ENCODE measurements around the gene PRKCA. TPM values are rescaled to one million over a fixed set of nuclear protein-coding genes. Genes with fewer than 3 reads are reported as not detected.
A peak's percentile ranks its signal among the peaks of the same experiment; 100 is the strongest.

The PRKCA gene
- polyA plus RNA-seq, 1 experiment, result 66.8 TPM

GRCh38 chr17:66573078-66573477, 270.7 kb downstream of the PRKCA start:
- Histone ChIP-seq H3K9me3 (ENCODE audit: control insufficient read depth, insufficient read depth, low read length) (no peaks in the 10 kb centered on the region), H3K27ac (ENCODE audit: low read depth, low read length) (no peak overlapping the region), H3K27me3 (ENCODE audit: control insufficient read depth, insufficient read depth, low read length) (no peaks in the 10 kb centered on the region), H3K4me3 (ENCODE audit: low read depth, low read length) (no peak overlapping the region)
- CTCF ChIA-PET, result no interaction called here
- TF ChIP-seq CTCF (IDR thresholded peaks at IDR 0.05; ENCODE audit: low read depth, low read length), result no peak
- POLR2A ChIA-PET, result no interaction called here
- DNase-seq (ENCODE audit: low read depth, low spot score), result no peak

GRCh38 chr17:66574123-66574522, 271.7 kb downstream of the PRKCA start:
- Histone ChIP-seq H3K4me3 (ENCODE audit: low read depth, low read length) (no peak overlapping the region), H3K27ac (ENCODE audit: low read depth, low read length) (no peak overlapping the region), H3K27me3 (ENCODE audit: control insufficient read depth, insufficient read depth, low read length) (no peaks in the 10 kb centered on the region), H3K9me3 (ENCODE audit: control insufficient read depth, insufficient read depth, low read length) (no peaks in the 10 kb centered on the region)
- POLR2A ChIA-PET, result no interaction called here
- no peak for TF ChIP-seq CTCF (IDR thresholded peaks at IDR 0.05; ENCODE audit: low read depth, low read length)
- no peak for DNase-seq (ENCODE audit: low read depth, low spot score)
- CTCF ChIA-PET, result no interaction called here

- Histone ChIP-seq H3K4me3 (ENCODE audit: low read depth, low read length) (no peak overlapping the region), H3K9me3 (ENCODE audit: control insufficient read depth, insufficient read depth, low read length) (no peaks in the 10 kb centered on the region), H3K27ac (ENCODE audit: low read depth, low read length) (no peak overlapping the region), H3K27me3 (ENCODE audit: control insufficient read depth, insufficient read depth, low read length) (no peaks in the 10 kb centered on the region)
- no peak for TF ChIP-seq CTCF (IDR thresholded peaks at IDR 0.05; ENCODE audit: low read depth, low read length)
- DNase-seq (ENCODE audit: low read depth, low spot score), result no peak
- ChIA-PET CTCF (interaction anchor here (0.7 kb wide), 1 partner anchor 103 kb away, joined by 3 read pairs; no protein-coding TSS in a partner anchor), POLR2A (interaction anchor here (0.7 kb wide), 1 partner anchor 236 kb away, joined by 7 read pairs; no protein-coding TSS in a partner anchor)
Measured at GRCh38 chr17:66576473-66576872, 274.1 kb downstream of the PRKCA start.

- CTCF ChIA-PET, result interaction anchor here (0.7 to 1.1 kb wide), 2 partner anchors 11 to 104 kb away, joined by 3 to 6 read pairs; no protein-coding TSS in a partner anchor
- no peak overlapping the region for H3K27ac ChIP-seq (ENCODE audit: low read depth, low read length)
- POLR2A ChIA-PET, result no interaction called here
- no peaks in the 10 kb centered on the region for H3K27me3 ChIP-seq (ENCODE audit: control insufficient read depth, insufficient read depth, low read length)
- no peak for TF ChIP-seq CTCF (IDR thresholded peaks at IDR 0.05; ENCODE audit: low read depth, low read length)
- DNase-seq (ENCODE audit: low read depth, low spot score), result no peak
- H3K4me3 ChIP-seq (ENCODE audit: low read depth, low read length), result no peak overlapping the region
- H3K9me3 ChIP-seq (ENCODE audit: control insufficient read depth, insufficient read depth, low read length), result no peaks in the 10 kb centered on the region
Measured at GRCh38 chr17:66577041-66577440, 274.6 kb downstream of the PRKCA start.

- Histone ChIP-seq H3K27ac (ENCODE audit: low read depth, low read length) (peak overlapping the region; percentile 75), H3K4me3 (ENCODE audit: low read depth, low read length) (no peak overlapping the region), H3K9me3 (ENCODE audit: control insufficient read depth, insufficient read depth, low read length) (no peaks in the 10 kb centered on the region), H3K27me3 (ENCODE audit: control insufficient read depth, insufficient read depth, low read length) (no peaks in the 10 kb centered on the region)
- ChIA-PET CTCF (no interaction called here), POLR2A (no interaction called here)
- TF ChIP-seq CTCF (IDR thresholded peaks at IDR 0.05; ENCODE audit: low read depth, low read length), result no peak
- no peak for DNase-seq (ENCODE audit: low read depth, low spot score)
Measured at GRCh38 chr17:66578781-66579489, 276.5 kb downstream of the PRKCA start.
